NCI-H446 (cell line): Measurements from ENCODE around the gene FBRS.
A peak's percentile ranks its signal among the peaks of the same experiment; 100 is the strongest.

Experiments used
- DNase-seq, 2 experiments: peaks; one replicate each; lab custom pipeline; 2025; lab: John Stamatoyannopoulos, UW

Gene FBRS

GRCh38 chr16:30644334-30644830, 13.8 kb upstream of the FBRS start:
- no peak for DNase-seq

DNA sequence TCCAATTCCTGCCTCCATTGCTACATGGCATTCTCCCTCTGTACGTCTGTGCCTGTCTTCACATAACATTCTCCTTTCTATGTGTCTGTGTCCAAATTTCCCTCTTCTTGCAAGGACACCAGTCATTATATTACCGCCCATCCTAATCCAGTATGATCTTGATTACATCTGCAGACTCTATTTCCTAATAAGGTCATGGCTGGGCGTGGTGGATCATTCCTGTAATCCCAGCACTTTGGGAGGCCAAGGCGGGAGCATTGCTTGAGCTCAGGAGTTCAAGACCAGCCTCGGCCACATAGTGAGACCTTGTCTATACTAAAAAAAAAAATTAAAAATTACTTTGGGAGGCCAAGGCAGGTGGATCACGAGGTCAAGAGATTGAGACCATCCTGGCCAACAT, 12.5 kb upstream of the FBRS start:
- DNase-seq: no peak

DNA sequence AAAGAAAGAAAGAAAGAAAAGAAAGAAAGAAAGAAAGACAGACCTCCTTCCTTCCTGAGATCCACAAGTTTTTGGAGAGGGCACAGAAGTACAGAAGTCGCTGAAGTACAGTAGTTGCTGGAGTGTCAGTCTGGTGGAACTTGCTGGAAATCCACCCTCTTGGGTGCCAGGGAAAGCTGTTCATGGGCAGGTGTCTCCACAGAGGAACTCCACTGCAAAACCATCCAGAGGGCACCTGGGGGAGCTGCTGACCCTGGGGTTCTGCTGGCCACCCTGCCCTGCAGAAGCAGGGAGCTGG, 11.0 kb upstream of the FBRS start:
- no peak for DNase-seq

DNA sequence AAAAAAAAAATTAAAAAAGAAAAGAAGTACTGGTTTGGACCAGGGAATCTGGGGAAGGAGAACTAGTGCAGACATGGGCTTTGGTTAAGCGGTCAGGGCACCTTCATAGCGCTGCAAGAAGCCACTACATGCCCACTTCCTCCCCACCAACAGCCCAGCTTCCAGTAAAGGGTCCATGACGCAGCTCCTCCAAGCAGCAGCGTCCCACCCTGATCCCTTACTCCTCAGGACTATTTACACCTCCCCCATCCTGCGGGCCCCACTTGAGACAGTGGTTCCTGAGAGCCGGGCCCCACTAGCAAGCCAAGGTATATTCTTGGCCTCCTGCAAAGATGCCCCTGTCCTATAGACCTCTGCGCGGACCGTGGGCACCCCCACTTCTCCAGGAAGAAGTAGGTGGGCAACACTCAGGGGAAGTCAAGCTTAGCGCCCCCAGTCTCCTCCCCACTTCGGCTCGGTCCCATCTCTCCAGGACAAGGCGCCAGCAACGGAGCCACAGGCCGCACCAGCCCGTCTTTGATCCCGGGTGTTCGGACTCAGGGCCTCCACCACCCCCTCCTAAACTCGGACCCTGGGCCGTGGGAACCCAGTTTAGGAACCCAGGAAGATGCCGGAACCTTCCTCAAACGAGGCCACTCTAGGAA, 8.4 kb upstream of the FBRS start:
- DNase-seq: no peak

DNA sequence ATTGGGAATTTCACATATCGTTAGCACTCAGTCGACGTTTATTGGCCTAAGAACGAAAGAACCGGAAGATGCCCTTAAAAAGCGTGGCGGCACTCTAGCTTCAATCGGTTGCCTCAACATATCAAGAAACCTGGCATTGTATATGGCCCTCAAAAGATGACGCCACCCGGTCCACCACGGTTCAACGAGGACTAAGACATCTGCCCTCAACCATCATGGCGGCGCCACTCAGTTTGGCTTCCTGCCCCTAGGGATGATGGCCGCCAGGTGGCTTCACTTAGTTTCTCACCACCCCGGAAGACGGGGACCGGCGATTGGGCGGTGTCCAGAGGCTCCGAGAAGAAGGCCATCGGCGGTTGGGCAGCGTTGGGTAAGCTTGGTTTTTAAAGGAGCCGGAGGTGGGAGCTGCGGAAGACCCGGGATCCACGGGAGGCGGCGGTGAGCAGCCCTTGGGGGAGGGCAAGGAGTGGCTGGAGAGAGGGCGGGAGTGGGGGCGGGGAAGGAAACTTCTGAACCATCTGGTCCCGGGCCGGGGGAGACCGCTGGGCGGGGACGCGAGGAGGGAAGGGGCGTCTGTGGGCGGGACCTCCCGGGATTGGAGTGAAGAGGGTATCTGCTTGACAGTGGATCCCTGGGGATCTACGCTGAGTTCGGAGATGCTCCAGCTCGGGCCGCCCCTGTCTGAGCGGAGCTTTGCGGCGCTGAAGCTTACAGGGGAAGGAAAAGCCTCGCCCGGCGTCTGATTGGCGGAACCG, 7.7 kb upstream of the FBRS start, which contains the start of gene PRR14:
PRR14 (plus strand) TSS at position 592 of the 755 bp plus-strand sequence. CDS start 686 bp downstream, outside the sequence.
- DNase-seq: peak; percentile 97 to 99

DNA sequence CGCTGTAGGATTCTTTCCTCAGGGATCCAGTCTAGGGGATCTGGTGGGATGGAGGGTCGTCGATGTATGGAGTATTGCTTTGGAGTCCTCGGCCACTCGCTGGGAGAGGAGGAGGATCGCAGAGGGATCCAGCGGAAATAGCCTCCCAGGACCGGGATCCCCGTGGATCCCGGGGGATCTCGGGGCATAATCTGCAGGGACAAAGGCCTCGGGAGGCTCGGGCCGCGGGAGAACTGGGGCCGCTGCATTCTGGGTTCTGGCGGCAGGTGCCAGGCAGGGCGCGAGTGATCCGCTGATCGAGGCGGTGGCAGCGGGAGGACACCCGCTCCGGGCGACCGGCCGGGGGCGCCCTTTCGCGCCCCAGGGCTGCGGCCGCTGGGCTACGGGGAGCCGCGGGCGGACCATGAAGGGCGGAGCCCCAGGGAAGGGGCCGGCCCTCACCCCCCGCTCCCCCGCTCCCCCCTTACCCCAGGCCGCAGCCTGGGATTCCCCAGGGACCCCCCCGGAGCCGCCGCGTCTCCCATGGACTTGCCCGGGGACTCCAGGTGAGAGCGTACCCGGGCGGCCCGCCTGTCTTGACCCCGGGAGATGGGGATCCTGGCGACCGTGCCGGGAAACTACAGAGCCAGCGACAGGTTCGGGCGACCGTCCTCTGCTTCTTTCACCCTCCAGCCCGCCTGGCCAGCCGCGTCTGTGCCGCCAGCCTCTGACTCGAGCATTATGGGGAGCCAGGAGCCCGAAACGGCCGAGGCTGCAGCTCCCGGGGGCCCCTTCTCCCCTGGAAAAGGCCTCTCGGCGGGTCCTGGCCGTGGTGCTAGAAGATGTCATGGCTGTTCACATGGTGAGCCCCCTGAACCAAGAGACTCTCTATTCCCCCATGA, 6.9 kb upstream of the FBRS start:
- DNase-seq: peak in 1 of 2 experiments; percentile 50

GRCh38 chr16:30652005-30652296, 6.3 kb upstream of the FBRS start:
- DNase-seq: no peak

GRCh38 chr16:30652718-30653117, 5.5 kb upstream of the FBRS start:
- DNase-seq: no peak

DNA sequence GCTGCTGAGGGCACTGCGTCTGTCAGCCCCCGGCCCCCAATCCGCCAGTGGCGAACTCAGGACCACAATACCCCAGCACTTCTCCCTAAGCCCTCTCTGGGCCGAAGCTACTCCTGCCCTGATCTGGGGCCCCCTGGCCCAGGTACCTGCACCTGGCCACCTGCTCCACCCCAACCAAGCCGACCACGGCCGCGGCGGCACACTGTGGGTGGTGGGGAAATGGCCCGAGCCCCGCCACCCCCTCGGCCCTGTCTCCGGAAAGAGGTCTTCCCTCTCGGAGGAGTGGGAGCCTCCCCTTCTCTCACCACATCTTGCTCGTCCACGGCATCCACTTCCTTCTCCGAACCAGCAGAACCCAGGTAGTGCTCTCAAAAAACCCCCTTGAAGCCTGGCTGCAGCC, 3.4 kb upstream of the FBRS start:
- no peak for DNase-seq

- DNase-seq: no peak
These were observed 2.4 kb upstream of the FBRS start for GRCh38 chr16:30655815-30656347.

- no peak for DNase-seq
These were observed 1.8 kb upstream of the FBRS start for GRCh38 chr16:30656388-30656787.

DNA sequence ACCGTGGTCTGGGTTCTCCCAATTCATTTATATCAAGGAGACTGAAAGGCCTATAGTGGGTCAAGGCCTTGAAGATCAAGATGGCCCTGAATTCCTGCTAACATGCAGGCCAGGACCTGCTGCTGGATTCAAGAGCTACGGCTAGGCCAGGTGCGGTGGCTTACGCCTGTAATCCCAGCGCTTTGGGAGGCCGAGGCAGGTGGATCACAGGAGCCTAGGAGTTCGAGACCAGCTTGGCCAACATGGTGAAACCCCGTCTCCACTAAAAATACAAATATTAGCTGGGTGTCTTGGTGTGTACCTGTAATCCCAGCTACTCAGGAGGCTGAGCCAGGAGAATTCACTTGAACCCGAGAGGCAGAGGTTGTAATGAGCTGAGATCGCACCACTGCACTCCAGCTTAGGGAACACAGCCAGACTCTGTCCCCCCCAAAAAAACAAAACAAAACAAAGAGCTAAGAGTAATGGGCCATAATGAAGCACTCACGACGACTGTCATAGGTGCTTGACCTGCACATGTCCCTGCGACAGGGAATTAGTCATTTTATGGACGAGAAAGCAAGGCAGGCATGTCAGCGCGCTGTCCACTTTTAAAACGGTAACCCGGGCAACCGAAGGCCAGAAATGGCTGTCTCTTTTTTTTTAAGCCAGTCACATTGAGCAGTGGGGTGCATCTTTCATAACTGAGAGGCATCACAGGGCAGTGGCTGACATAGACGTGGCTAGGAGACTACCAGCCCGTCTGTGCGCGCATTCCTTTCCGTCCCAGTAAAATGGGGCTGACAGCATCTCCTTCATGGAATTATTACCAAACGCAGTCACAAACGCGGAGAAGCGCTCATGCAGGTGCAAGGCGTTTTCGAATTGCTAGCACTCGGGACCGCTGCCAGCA, 1.0 kb upstream of the FBRS start:
- DNase-seq: no peak

GRCh38 chr16:30658731-30659506, 688 bp downstream of the FBRS start:
- peak; percentile 95 to 96 for DNase-seq

- DNase-seq: no peak
These were observed 1.5 kb downstream of the FBRS start for GRCh38 chr16:30659507-30660423.

DNA sequence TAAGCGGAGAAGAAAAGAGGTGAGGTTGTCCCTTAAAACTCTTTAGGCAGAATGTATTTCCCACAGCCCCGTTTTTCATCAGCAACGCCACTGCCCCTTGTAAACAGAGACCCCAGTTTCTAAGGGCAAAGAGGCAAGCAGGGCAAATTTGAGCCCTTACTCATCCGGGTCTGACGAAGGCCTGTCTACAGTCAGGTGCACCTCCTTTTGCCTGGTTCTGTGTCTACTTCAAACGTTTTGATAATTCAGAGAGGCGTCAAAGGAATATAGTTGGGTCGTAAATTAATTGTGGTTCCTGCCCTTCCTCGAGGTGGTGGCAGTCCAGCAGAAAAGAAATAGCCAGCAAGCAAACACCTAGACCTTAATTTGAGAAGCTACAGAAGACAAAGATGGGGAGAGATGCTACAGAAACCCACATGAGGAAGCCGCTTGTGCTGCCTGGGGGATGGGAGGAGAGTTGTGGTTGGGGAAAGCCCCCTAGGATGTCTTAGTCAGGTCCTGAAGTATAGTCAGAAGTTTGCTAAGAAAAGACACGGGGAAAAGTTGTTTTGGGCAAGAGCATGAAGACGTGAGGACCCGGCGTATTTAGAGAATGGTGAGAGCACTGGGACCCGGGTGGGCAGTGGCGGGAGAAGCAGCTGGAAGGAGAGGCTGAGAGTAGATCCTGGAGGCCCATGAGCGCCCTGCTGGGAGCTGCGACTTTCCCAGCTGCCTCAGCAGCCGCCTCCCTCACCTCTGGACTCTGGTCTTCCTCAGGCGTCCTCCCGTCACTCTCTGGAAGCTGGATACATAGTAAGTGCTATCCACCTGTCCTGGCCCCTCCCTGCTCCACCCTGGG, 2.4 kb downstream of the FBRS start:
- DNase-seq: no peak

DNA sequence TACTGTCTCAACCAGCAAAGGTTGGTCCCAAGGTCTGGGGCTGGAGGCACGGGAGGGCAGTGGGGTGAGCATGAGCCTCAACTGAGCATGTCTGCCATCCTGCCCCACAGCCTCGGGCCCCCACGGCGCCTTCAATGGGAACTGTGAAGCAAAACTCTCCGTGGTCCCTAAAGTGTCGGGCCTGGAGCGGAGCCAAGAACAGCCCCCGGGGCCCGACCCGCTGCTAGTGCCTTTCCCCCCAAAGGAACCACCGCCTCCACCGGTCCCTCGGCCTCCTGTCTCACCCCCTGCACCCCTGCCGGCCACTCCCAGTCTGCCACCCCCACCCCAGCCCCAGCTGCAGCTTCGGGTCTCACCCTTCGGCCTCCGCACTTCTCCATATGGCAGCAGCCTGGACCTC, 4.2 kb downstream of the FBRS start:
- no peak for DNase-seq

GRCh38 chr16:30663038-30663437, 4.8 kb downstream of the FBRS start:
- no peak for DNase-seq

DNA sequence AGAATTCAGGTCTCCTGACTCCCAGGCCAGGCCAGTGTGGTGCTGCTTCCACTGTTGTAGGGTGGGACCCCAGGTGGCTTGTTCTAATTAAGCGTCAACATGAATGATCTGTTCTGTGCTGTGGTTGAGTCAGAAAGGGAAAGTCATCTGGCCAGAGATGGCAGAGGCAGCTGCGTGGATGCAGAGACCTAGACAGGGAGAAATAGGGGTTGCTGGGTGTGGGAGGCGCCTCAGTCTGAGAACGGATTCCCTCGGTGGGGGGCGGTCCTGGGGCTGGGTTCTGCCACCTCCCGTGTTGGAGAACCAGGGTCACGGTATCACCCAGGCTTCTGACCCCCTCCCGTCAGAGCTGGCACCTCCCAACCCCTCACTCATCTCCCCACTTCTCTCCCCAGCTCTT, 5.6 kb downstream of the FBRS start:
- no peak for DNase-seq

DNA sequence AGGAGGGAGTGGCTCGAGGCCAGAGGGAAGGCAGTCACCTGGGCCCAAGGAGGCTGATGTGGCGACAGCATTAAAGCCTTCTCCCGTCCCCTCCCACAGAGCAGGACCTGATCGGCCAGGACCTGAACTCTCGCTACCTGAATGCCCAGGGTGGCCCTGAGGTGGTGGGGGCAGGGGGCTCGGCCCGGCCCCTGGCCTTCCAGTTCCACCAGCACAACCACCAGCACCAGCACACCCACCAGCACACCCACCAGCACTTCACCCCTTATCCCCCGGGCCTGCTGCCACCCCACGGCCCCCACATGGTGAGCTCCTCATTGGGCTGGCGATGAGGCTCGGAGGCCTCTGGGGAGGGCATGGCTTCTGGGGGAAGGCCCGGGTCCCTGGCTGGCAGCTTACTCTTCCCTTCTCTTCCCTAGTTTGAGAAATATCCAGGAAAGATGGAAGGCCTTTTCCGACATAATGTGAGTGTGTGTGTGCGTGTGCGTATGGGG, 6.4 kb downstream of the FBRS start:
- no peak for DNase-seq
